SU-DHL-6 (cell line): Measurements from ENCODE around the gene CLCN1.

Experiments
- EZH2phosphoT487 ChIP-seq: fragments of 200-600 bp; sonication (generic), shearing (Covaris generic); conservative IDR thresholded peaks from 2 replicates; pipeline ENCODE4 v1.6.1; 2018; ENCODE audit warnings: mild to moderate bottlenecking, antibody characterized with exemption, low read length, moderate library complexity, mixed read lengths
- TF ChIP-seq, protein P1 (sequence below): fragments of 200-600 bp; sonication (generic); IDR thresholded peaks from one replicate; pipeline ENCODE4 v1.5.1; 2017; ENCODE audit warnings: antibody characterized with exemption, mild to moderate bottlenecking, low read length, moderate library complexity; ENCODE audit not compliant: insufficient read depth, poor library complexity, severe bottlenecking

DNA sequence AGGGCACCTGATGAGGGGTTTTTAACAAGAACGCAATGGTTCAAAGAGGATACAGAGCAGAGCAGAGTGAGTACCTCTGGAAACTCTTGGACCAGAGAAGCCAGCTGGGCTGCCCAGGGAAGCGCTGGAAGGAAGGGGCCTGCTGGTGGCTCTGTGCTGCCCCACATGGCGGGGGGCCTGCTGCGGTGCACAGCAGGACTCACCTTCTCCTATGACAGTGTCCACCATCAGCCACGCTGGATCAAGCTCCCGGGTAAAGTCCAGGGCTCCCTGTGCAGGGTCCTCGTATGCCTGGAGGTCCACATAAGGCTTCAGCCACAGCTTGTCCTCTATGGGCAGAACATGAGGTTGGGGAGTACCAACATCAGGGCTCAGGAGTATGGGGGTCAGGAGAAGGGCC, 80.3 kb downstream of the CLCN1 start:
- TF ChIP-seq, protein P1, sequence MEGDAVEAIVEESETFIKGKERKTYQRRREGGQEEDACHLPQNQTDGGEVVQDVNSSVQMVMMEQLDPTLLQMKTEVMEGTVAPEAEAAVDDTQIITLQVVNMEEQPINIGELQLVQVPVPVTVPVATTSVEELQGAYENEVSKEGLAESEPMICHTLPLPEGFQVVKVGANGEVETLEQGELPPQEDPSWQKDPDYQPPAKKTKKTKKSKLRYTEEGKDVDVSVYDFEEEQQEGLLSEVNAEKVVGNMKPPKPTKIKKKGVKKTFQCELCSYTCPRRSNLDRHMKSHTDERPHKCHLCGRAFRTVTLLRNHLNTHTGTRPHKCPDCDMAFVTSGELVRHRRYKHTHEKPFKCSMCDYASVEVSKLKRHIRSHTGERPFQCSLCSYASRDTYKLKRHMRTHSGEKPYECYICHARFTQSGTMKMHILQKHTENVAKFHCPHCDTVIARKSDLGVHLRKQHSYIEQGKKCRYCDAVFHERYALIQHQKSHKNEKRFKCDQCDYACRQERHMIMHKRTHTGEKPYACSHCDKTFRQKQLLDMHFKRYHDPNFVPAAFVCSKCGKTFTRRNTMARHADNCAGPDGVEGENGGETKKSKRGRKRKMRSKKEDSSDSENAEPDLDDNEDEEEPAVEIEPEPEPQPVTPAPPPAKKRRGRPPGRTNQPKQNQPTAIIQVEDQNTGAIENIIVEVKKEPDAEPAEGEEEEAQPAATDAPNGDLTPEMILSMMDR = no peak
- no peak for TF ChIP-seq EZH2phosphoT487
